HG03558 (cell line): ENCODE data around the gene PLXNA2.

ENCODE experiments used
- ATAC-seq: cut with Tn5 transposase; IDR thresholded peaks from one replicate; pipeline ENCODE4 v1.9.1; 2021; ENCODE audit warnings: moderate number of reproducible peaks; ENCODE audit not compliant: unreplicated experiment; ENCODE audit errors: extremely low read depth

The PLXNA2 gene

GRCh38 chr1:208105756-208106155, 138.4 kb downstream of the PLXNA2 start:
- ATAC-seq = no peak

- no peak for ATAC-seq
These were observed 140.3 kb downstream of the PLXNA2 start for GRCh38 chr1:208103597-208104513.

- no peak for ATAC-seq
These were observed 142.3 kb downstream of the PLXNA2 start for GRCh38 chr1:208101661-208102431.

GRCh38 chr1:208100906-208101305, 143.3 kb downstream of the PLXNA2 start:
- no peak for ATAC-seq

GRCh38 chr1:208100106-208100505, 144.1 kb downstream of the PLXNA2 start:
- no peak for ATAC-seq

- ATAC-seq = no peak
These were observed 145.4 kb downstream of the PLXNA2 start for GRCh38 chr1:208098773-208099172.

GRCh38 chr1:208093754-208094719, 150.1 kb downstream of the PLXNA2 start:
- ATAC-seq = no peak

- ATAC-seq = no peak
These were observed 151.1 kb downstream of the PLXNA2 start for GRCh38 chr1:208093046-208093445.

GRCh38 chr1:208090388-208091301, 153.5 kb downstream of the PLXNA2 start:
- no peak for ATAC-seq

- no peak for ATAC-seq
These were observed 154.3 kb downstream of the PLXNA2 start for GRCh38 chr1:208089761-208090370.

GRCh38 chr1:208089149-208089548, 155.0 kb downstream of the PLXNA2 start:
- no peak for ATAC-seq

GRCh38 chr1:208088319-208088718, 155.9 kb downstream of the PLXNA2 start:
- no peak for ATAC-seq

GRCh38 chr1:208085655-208086515, 158.3 kb downstream of the PLXNA2 start:
- no peak for ATAC-seq

- no peak for ATAC-seq
These were observed 159.4 kb downstream of the PLXNA2 start for GRCh38 chr1:208084764-208085163.

GRCh38 chr1:208084220-208084619, 160.0 kb downstream of the PLXNA2 start:
- no peak for ATAC-seq

GRCh38 chr1:208083715-208084085, 160.5 kb downstream of the PLXNA2 start:
- ATAC-seq = no peak

GRCh38 chr1:208083016-208083714, 161.0 kb downstream of the PLXNA2 start:
- no peak for ATAC-seq
